HEK293 (cell line): ENCODE measurements around the gene HMGXB3.

Experiments used
- CTCF ChIA-PET: fragments of 350-600 bp; formaldehyde crosslinking; extraction: SDS; loops from one replicate; lab custom pipeline; 2021; ENCODE audit warnings: antibody characterized with exemption; lab: Yijun Ruan, JAX
- POLR2A ChIA-PET: fragments of 300-600 bp; formaldehyde crosslinking; extraction: SDS; loops from one replicate; lab custom pipeline; 2020; ENCODE audit warnings: antibody characterized with exemption, inconsistent platforms; lab: Yijun Ruan, JAX
- H3K27ac ChIP-seq: fragments of 200-500 bp; sonication (Bioruptor generic); 2 replicates; pipeline ENCODE4 v1.5.1; 2014; ENCODE audit warnings: low read depth, low read length, control low read depth, inconsistent platforms; ENCODE audit errors: extremely low read depth
- H3K36me3 ChIP-seq, 2 experiments: fragments of 200-500 bp in 1 of 2; sonication (Bioruptor generic) in 1 of 2; 1 replicate in 1 of 2; 2 replicates in 1 of 2; pipeline ENCODE4 v1.5.1; 2014 to 2017; ENCODE audit warnings: inconsistent platforms in 2 of 2, low read length in 2 of 2; ENCODE audit not compliant: control insufficient read depth in 2 of 2, insufficient read depth in 1 of 2
- H3K4me1 ChIP-seq: fragments of 200-500 bp; sonication (Bioruptor generic); 2 replicates; pipeline ENCODE4 v1.5.1; 2014; ENCODE audit warnings: mild to moderate bottlenecking, low read length, inconsistent platforms; ENCODE audit not compliant: control insufficient read depth, insufficient read depth
- H3K4me3 ChIP-seq: 2 replicates; pipeline ENCODE4 v1.5.1; 2011; ENCODE audit warnings: low read depth, mild to moderate bottlenecking, control low read depth, low read length, moderate library complexity
- H3K9me3 ChIP-seq: fragments of 200-500 bp; sonication (Bioruptor generic); 2 replicates; pipeline ENCODE4 v1.5.1; 2014; ENCODE audit warnings: low read depth, low read length, inconsistent platforms; ENCODE audit not compliant: control insufficient read depth, insufficient read depth
- ATF2 ChIP-seq: fragments of 450-650 bp; formaldehyde crosslinking; IDR thresholded peaks from 2 replicates; pipeline ENCODE4 v1.5.1; 2016; ENCODE audit warnings: missing biosample characterization, missing genetic modification characterization, low read depth
- HOXC10 ChIP-seq: sonication (generic); formaldehyde crosslinking; IDR thresholded peaks from 2 replicates; pipeline ENCODE4 v1.8.1; 2023; ENCODE audit warnings: mild to moderate bottlenecking, missing genetic modification reagents
- IKZF3 ChIP-seq: fragments of 450-650 bp; IDR thresholded peaks from 2 replicates; pipeline ENCODE4 v1.5.0; 2018; ENCODE audit warnings: missing biosample characterization, mild to moderate bottlenecking, missing genetic modification characterization, moderate library complexity
- INSM2 ChIP-seq: fragments of 450-650 bp; formaldehyde crosslinking; IDR thresholded peaks from 2 replicates; pipeline ENCODE4 v1.5.1; 2016; ENCODE audit warnings: missing biosample characterization, missing genetic modification characterization
- KLF1 ChIP-seq: fragments of 450-650 bp; formaldehyde crosslinking; IDR thresholded peaks from 2 replicates; pipeline ENCODE4 v1.5.1; 2016; ENCODE audit warnings: missing biosample characterization, missing genetic modification characterization
- KLF8 ChIP-seq: fragments of 450-650 bp; formaldehyde crosslinking; IDR thresholded peaks from 2 replicates; pipeline ENCODE4 v1.5.1; 2016; ENCODE audit warnings: missing biosample characterization, missing genetic modification characterization
- OSR2 ChIP-seq: fragments of 450-650 bp; formaldehyde crosslinking; IDR thresholded peaks from 2 replicates; pipeline ENCODE4 v1.5.1; 2016; ENCODE audit warnings: missing biosample characterization, missing genetic modification characterization
- PATZ1 ChIP-seq: fragments of 450-650 bp; formaldehyde crosslinking; IDR thresholded peaks from 2 replicates; pipeline ENCODE4 v1.5.1; 2016; ENCODE audit warnings: missing biosample characterization, missing genetic modification characterization
- PRDM10 ChIP-seq: fragments of 450-650 bp; formaldehyde crosslinking; IDR thresholded peaks from 2 replicates; pipeline ENCODE4 v1.5.1; 2016; ENCODE audit warnings: missing biosample characterization, missing genetic modification characterization
- SP3 ChIP-seq: fragments of 450-650 bp; formaldehyde crosslinking; IDR thresholded peaks from 2 replicates; pipeline ENCODE4 v1.5.1; 2016; ENCODE audit warnings: missing biosample characterization, missing genetic modification characterization
- SP7 ChIP-seq: fragments of 450-650 bp; formaldehyde crosslinking; IDR thresholded peaks from 2 replicates; pipeline ENCODE4 v1.5.1; 2016; ENCODE audit warnings: missing biosample characterization, missing genetic modification characterization
- YY1 ChIP-seq: fragments of 450-650 bp; formaldehyde crosslinking; IDR thresholded peaks from 2 replicates; pipeline ENCODE4 v1.5.1; 2018; ENCODE audit warnings: missing biosample characterization, missing genetic modification characterization
- YY2 ChIP-seq: fragments of 450-650 bp; formaldehyde crosslinking; IDR thresholded peaks from 2 replicates; pipeline ENCODE4 v1.5.1; 2016; ENCODE audit warnings: missing biosample characterization, missing genetic modification characterization
- ZBTB26 ChIP-seq: fragments of 450-650 bp; formaldehyde crosslinking; optimal IDR thresholded peaks from 2 replicates; pipeline ENCODE3; 2016; ENCODE audit warnings: missing biosample characterization, mild to moderate bottlenecking, missing genetic modification characterization
- ZBTB48 ChIP-seq: fragments of 450-650 bp; formaldehyde crosslinking; IDR thresholded peaks from 2 replicates; pipeline ENCODE4 v1.5.1; 2016; ENCODE audit warnings: missing biosample characterization, missing genetic modification characterization
- ZFP69B ChIP-seq: fragments of 450-650 bp; formaldehyde crosslinking; IDR thresholded peaks from 2 replicates; pipeline ENCODE4 v1.5.1; 2016; ENCODE audit warnings: missing biosample characterization, missing genetic modification characterization
- ZNF121 ChIP-seq: fragments of 450-650 bp; formaldehyde crosslinking; IDR thresholded peaks from 2 replicates; pipeline ENCODE4 v1.5.1; 2016; ENCODE audit warnings: missing biosample characterization, missing genetic modification characterization
- ZNF174 ChIP-seq: fragments of 450-650 bp; formaldehyde crosslinking; IDR thresholded peaks from 2 replicates; pipeline ENCODE4 v1.5.0; 2017; ENCODE audit warnings: missing biosample characterization, mild to moderate bottlenecking, missing genetic modification characterization
- ZNF223 ChIP-seq: fragments of 450-650 bp; formaldehyde crosslinking; IDR thresholded peaks from 2 replicates; pipeline ENCODE4 v1.5.1; 2016; ENCODE audit warnings: missing biosample characterization, missing genetic modification characterization
- ZNF24 ChIP-seq: fragments of 450-650 bp; formaldehyde crosslinking; IDR thresholded peaks from 2 replicates; pipeline ENCODE4 v1.5.1; 2016; ENCODE audit warnings: missing biosample characterization, missing genetic modification characterization
- ZNF341 ChIP-seq: fragments of 450-650 bp; formaldehyde crosslinking; IDR thresholded peaks from 2 replicates; pipeline ENCODE4; 2016; ENCODE audit warnings: low read depth, missing biosample characterization, missing genetic modification characterization
- ZNF394 ChIP-seq: fragments of 450-650 bp; formaldehyde crosslinking; IDR thresholded peaks from 2 replicates; pipeline ENCODE4 v1.5.1; 2016; ENCODE audit warnings: missing biosample characterization, missing genetic modification characterization, mild to moderate bottlenecking, moderate library complexity, borderline replicate concordance
- ZNF561 ChIP-seq: fragments of 450-650 bp; IDR thresholded peaks from 2 replicates; pipeline ENCODE4 v1.5.1; 2018; ENCODE audit warnings: missing biosample characterization, missing genetic modification characterization, borderline replicate concordance
- ZNF610 ChIP-seq: fragments of 450-650 bp; formaldehyde crosslinking; IDR thresholded peaks from 2 replicates; pipeline ENCODE4 v1.5.1; 2016; ENCODE audit warnings: missing biosample characterization, missing genetic modification characterization, borderline replicate concordance
- ZNF707 ChIP-seq: fragments of 450-650 bp; formaldehyde crosslinking; IDR thresholded peaks from 2 replicates; pipeline ENCODE4 v1.5.1; 2016; ENCODE audit warnings: missing biosample characterization, missing genetic modification characterization
- ZNF776 ChIP-seq: fragments of 450-650 bp; formaldehyde crosslinking; IDR thresholded peaks from 2 replicates; pipeline ENCODE4 v1.5.0; 2017; ENCODE audit warnings: missing biosample characterization, missing genetic modification characterization, borderline replicate concordance
- ZNF785 ChIP-seq: fragments of 450-650 bp; formaldehyde crosslinking; IDR thresholded peaks from 2 replicates; pipeline ENCODE4 v1.5.1; 2016; ENCODE audit warnings: missing biosample characterization, missing genetic modification characterization
- ZSCAN30 ChIP-seq: fragments of 450-650 bp; IDR thresholded peaks from 2 replicates; pipeline ENCODE4 v1.5.1; 2018; ENCODE audit warnings: missing biosample characterization, mild to moderate bottlenecking, missing genetic modification characterization, moderate library complexity

HMGXB3 gene

GRCh38 chr5:150000256-150000989 lies at the start of gene HMGXB3, which contains the start of gene TIGD6:
Gene HMGXB3, plus strand, starts transcription at chr5:150000739. Its CDS starts 4,114 bp downstream, at chr5:150004853.
Gene TIGD6, minus strand, starts transcription at chr5:150000654. Its CDS starts 4,306 bp downstream, at chr5:149996348.
- Histone ChIP-seq H3K4me1 (peaks cover 9% of the 10 kb centered on the region), H3K36me3 (peaks cover 9 to 26% of the 10 kb centered on the region in 2 experiments; a peak in 2 of 3 replicates), H3K9me3 (no peaks in the 10 kb centered on the region), H3K27ac (peak within 1 kb of the TSS; percentile 85), H3K4me3 (peak within 1 kb of the TSS; percentile 93)
- CTCF ChIA-PET, result interaction anchor here (0.6 to 2.9 kb wide), 8 partner anchors 10 to 333 kb away, joined by 3 to 20 read pairs (median 5); no protein-coding TSS in a partner anchor
- POLR2A ChIA-PET, result interaction anchor here (0.6 to 1.9 kb wide), 9 partner anchors 9 to 225 kb away, joined by 3 to 14 read pairs (median 3); partner anchors contain the start of gene SLC26A2
- TF ChIP-seq ZNF24 (tag by site-specific recombination) (no peak; the same call in 1 of the 2 replicates), KLF8 (tag by site-specific recombination) (peak; percentile 86; the same call in 1 of the 2 replicates), ZNF174 (tag by site-specific recombination) (no peak), YY1 (tag by site-specific recombination) (0 out of 2 replicates have a peak, but pooled peaks have one; percentile 57), ZNF223 (tag by site-specific recombination) (no peak), ZNF394 (tag by site-specific recombination) (0 out of 2 replicates have a peak, but pooled peaks have one; percentile 22), ZNF610 (tag by site-specific recombination) (peak; percentile 81), ZNF341 (peak; percentile 37; the same call in 1 of the 2 replicates), ZNF561 (tag by site-specific recombination) (peak; percentile 94), KLF1 (peak; percentile 62), SP3 (tag by site-specific recombination) (peak; percentile 83), OSR2 (tag by site-specific recombination) (no peak; the same call in none of the 2 replicates), ZBTB26 (peak; percentile 77), PRDM10 (tag by site-specific recombination) (peak; percentile 54), SP7 (tag by site-specific recombination) (peak; percentile 87), ZNF707 (tag by site-specific recombination) (no peak), HOXC10 (CRISPR knock-in tag) (no peak), IKZF3 (no peak), ATF2 (no peak), ZFP69B (tag by site-specific recombination) (peak; percentile 92), PATZ1 (tag by site-specific recombination) (peak; percentile 87), ZBTB48 (tag by site-specific recombination) (peak; percentile 77), ZNF785 (tag by site-specific recombination) (no peak), YY2 (no peak), INSM2 (no peak), ZNF121 (tag by site-specific recombination) (peak; percentile 12; the same call in 1 of the 2 replicates), ZNF776 (tag by site-specific recombination) (no peak), ZSCAN30 (tag by site-specific recombination) (peak; percentile 87; the same call in 1 of the 2 replicates)
